GM12892 (cell line): ENCODE data around the gene TNS1.

ENCODE experiments used
- POLR2A ChIP-seq: IDR thresholded peaks from 2 replicates; pipeline ENCODE4 v1.6.1; 2011; ENCODE audit warnings: low read depth, low read length, control low read depth
- POLR2AphosphoS5 ChIP-seq: IDR thresholded peaks from 2 replicates; pipeline ENCODE4 v1.6.1; 2011; ENCODE audit warnings: low read depth, low read length, control low read depth
- TAF1 ChIP-seq: IDR thresholded peaks from 2 replicates; pipeline ENCODE4 v1.6.1; 2011; ENCODE audit warnings: low read depth, mild to moderate bottlenecking, control low read depth, low read length, borderline replicate concordance

DNA sequence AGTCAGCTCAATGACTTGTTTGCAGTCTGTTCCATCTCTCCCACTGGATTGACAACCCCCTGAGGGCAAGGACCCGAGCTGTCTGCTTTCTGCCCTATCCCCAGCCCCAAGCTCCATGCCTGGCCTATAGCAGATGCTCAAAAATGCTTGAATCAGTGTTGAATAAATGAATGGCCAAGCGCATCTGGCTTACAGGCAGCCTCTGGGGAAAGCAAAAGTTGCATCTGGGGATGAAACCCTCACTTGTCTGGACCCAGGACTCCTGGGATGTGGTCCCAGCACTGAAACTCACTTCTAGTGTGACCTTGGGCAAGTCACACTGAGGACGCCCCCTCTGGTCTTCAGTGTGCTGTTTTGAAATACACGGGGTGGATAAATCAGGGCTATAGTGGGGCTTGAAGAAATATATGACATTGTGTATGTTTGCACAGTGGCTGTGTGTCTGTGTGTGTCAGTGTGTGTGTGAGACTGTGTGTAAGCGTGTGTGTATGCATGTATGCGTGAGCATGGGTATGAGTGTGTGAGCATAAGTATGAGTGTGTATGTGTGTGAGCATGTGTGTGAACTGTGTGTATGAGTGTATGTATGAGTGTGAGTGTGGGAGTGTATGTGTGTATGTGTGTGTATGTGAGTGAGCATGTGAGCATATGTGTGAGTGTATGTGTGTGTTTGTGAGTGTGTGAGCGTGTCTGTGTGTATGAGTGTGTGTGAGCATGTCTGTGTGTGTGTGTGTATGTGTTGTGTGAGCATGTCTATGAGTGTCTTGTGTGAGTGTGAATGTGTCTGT is 27.8 kb upstream of the TNS1 start:
- no peak for TF ChIP-seq TAF1
- no peak for TF ChIP-seq POLR2A
- TF ChIP-seq POLR2AphosphoS5: no peak
